Naive B cell (primary cell): ENCODE measurements around the gene DDX17. TPM values are rescaled to one million over a fixed set of nuclear protein-coding genes. Genes with fewer than 3 reads are reported as not detected.

Experiments used
- ATAC-seq, 2 donors: fragments of 150-1000 bp; cut with Tn5 transposase; 2 replicates each; pipeline ENCODE4 v1.10.0; 2021; ENCODE audit warnings: low read depth in 2 of 2, mild to moderate bottlenecking in 2 of 2, moderate library complexity in 2 of 2
- DNase-seq: peaks from one replicate; pipeline ENCODE4 v3.0.0; 2022
- H3K27ac Mint-ChIP-seq, 6 donors: one replicate each; pipeline ENCODE4 v1.8.0; 2020 to 2022; ENCODE audit warnings: mild to moderate bottlenecking in 6 of 6, mixed read lengths in 6 of 6, moderate library complexity in 5 of 6, inconsistent platforms in 2 of 6
- H3K27me3 Mint-ChIP-seq, 3 donors: one replicate each; pipeline ENCODE4 v1.8.0; 2021 to 2022; ENCODE audit warnings: mixed read lengths in 3 of 3, mild to moderate bottlenecking in 1 of 3
- H3K36me3 Mint-ChIP-seq, 2 donors: one replicate each; pipeline ENCODE4 v1.8.0; 2020 to 2022; ENCODE audit warnings: mixed read lengths in 2 of 2, inconsistent platforms in 1 of 2, mild to moderate bottlenecking in 1 of 2
- H3K4me1 Mint-ChIP-seq, 3 donors: one replicate each; pipeline ENCODE4 v1.8.0; 2020 to 2022; ENCODE audit warnings: mixed read lengths in 3 of 3, inconsistent platforms in 1 of 3, mild to moderate bottlenecking in 1 of 3, moderate library complexity in 1 of 3
- H3K4me3 Mint-ChIP-seq, 8 donors: one replicate each; pipeline ENCODE4 v1.8.0; 2020 to 2022; ENCODE audit warnings: mild to moderate bottlenecking in 8 of 8, mixed read lengths in 8 of 8, moderate library complexity in 8 of 8, inconsistent platforms in 2 of 8
- H3K9me3 Mint-ChIP-seq, 7 donors: one replicate each; pipeline ENCODE4 v1.8.0; 2020 to 2022; ENCODE audit warnings: mixed read lengths in 7 of 7, mild to moderate bottlenecking in 5 of 7, inconsistent platforms in 2 of 7, moderate library complexity in 1 of 7
- polyA plus RNA-seq, 6 donors: library from polyadenylated mRNA; unstranded; fragments of 300-500 nt; fragmentation: Illumina TruSeq; gene quantifications; one replicate each; pipeline ENCODE4 v1.2.3, GENCODE V29; 2021; ENCODE audit warnings: low read depth in 6 of 6

DDX17 gene
- polyA plus RNA-seq, 6 donors from 2014 or later, result 10.3 to 68.0 (median 42.2) TPM

DNA sequence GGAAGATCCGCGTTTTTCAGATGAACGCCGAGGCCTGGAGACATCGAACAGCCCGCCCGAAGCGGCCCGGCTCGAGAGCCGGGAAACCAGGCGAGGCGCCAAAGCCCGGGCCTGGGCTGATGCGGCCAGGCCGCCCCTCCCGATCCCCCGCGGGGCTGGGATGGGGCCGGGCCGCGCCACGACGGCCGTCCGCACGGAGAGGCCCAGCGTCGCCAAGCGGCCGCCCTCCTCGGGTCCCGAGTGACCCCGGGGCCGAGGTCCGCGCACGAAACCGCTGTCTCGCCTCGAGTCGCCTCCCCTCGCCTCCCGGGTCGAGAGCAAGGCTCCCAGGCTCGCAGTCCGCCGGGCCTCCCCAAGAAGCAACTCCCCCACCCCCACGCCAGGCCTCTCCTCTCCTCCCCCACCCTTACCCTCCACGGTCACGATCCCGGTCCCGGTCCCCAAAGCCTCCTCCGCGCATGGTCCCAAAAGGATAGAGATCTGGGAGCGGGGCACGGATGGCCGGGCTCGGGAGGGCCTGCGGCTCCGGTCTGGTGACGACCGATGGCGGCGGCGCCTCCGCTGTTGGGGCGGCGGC lies 482 bp downstream of the DDX17 start:
- peak overlapping the region; percentile 96 to 100 (median 100) for H3K4me3 Mint-ChIP-seq
- no peak for DNase-seq
- ATAC-seq, result peak; percentile 25 to 30
- no peaks in the 10 kb centered on the region for H3K27me3 Mint-ChIP-seq
- H3K4me1 Mint-ChIP-seq, result peaks cover 45 to 65% (median 57%) of the 10 kb centered on the region in 3 donors
- peaks cover 15 to 18% of the 10 kb centered on the region in 2 donors for H3K36me3 Mint-ChIP-seq
- H3K27ac Mint-ChIP-seq, result peak overlapping the region; percentile 99 to 100 (median 100)
- peaks cover 0 to 6% (median 0%) of the 10 kb centered on the region in 7 donors for H3K9me3 Mint-ChIP-seq

- peak; percentile 60 for DNase-seq
- Mint-ChIP-seq H3K4me3 (peak overlapping the region; percentile 91 to 100 (median 96)), H3K9me3 (peaks cover 0 to 6% (median 0%) of the 10 kb centered on the region in 7 donors), H3K27ac (peak overlapping the region; percentile 95 to 100 (median 98)), H3K4me1 (peaks cover 45 to 65% (median 57%) of the 10 kb centered on the region in 3 donors), H3K27me3 (no peaks in the 10 kb centered on the region), H3K36me3 (peaks cover 15 to 18% of the 10 kb centered on the region in 2 donors)
- peak in 1 of 2 donors; percentile 16 for ATAC-seq
These were observed 1.2 kb downstream of the DDX17 start for GRCh38 chr22:38504731-38505540.

DNA sequence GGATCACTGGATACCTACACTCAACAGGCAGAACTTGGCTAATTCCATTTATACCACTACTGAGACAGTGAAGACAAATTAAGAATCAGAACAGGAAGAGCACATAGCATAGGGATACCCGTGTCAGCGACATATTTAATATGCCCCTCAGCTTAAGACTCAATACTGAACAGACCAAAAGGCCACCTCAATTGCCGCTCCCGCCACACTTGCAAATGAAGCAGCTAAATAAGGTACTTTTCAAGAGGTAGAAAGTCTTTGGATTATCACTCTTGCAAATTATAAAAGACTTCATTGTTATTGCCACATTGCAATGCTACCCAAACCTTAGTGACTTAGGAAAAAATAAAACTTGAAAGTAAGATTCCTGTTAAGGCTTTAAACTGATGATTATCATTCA lies 3.1 kb downstream of the DDX17 start:
- peak overlapping the region in 5 of 6 donors; percentile 1 to 93 (median 82) for H3K27ac Mint-ChIP-seq
- no peaks in the 10 kb centered on the region for H3K27me3 Mint-ChIP-seq
- ATAC-seq, result no peak
- no peak for DNase-seq
- peaks cover 41 to 65% (median 51%) of the 10 kb centered on the region in 3 donors for H3K4me1 Mint-ChIP-seq
- H3K9me3 Mint-ChIP-seq, result no peaks in the 10 kb centered on the region
- H3K36me3 Mint-ChIP-seq, result peaks cover 17 to 24% of the 10 kb centered on the region in 2 donors
- H3K4me3 Mint-ChIP-seq, result peak overlapping the region in 7 of 8 donors; percentile 67 to 100 (median 96)

DNA sequence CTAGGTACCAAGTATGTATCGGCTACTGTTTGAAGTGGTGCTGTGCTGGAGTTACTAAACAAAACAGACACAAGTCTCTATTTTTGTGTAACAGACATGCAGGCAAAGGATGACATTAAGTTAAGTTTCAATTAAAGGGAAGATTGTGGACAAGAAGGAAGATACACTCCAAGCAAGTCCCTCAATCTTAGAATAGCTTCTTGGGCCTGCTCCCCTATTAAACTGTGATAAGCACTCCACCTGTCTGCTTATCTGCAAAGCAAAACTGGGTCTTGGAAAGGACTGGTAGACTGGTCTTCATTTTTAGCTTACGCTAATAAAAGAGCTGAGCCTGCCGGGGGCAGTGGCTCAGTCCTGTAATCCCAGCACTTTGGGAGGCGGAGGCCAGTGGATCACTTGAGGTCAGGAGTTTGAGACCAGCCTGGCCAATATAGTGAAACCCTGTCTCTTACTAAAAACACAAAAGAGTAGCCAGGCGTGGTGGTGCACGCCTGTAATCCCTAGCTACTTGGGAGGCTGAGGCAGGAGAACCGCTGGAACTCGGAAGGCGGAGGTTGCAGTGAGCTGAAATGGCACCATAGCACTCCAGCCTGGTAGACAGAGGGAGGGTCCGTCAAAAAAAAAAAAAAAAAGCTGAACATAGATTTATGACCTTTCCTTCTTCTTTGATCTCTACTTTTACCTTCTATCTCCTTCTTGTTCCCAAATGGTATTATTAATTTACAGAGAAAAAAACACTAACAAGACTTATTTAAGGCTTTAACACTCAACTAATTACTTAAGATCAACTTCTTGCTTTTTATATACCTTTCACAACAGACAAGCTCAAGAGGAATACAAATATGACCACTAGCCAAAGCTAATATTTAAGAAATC lies 4.1 kb downstream of the DDX17 start:
- H3K4me1 Mint-ChIP-seq, result peaks cover 36 to 63% (median 50%) of the 10 kb centered on the region in 3 donors
- DNase-seq (no peak), ATAC-seq (no peak)
- H3K9me3 Mint-ChIP-seq, result no peaks in the 10 kb centered on the region
- peak overlapping the region in 3 of 6 donors; percentile 30 to 82 (median 39) for H3K27ac Mint-ChIP-seq
- no peaks in the 10 kb centered on the region for H3K27me3 Mint-ChIP-seq
- H3K36me3 Mint-ChIP-seq, result peaks cover 15 to 24% of the 10 kb centered on the region in 2 donors
- peak overlapping the region; percentile 29 to 100 (median 92) for H3K4me3 Mint-ChIP-seq

DNA sequence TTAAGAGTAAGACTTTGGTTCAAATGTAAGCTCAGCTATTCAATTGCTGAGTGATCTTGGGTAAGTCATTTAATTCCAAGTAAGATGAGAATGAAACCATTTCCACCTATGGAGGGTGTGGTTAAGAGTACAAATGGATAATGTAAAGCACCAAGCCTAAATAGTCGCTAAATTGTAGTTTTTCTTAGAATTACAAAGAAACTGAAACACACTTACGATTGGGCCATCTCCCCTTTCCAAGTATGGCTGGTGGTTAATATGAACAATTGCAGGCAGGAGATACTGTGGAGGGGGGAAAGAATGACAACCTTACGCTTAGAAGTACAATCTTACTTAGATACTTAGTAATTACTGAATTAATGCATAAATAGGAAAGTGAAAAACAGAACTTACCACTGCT lies 8.2 kb downstream of the DDX17 start:
- Mint-ChIP-seq H3K27ac (no peak overlapping the region), H3K27me3 (no peaks in the 10 kb centered on the region), H3K4me3 (no peak overlapping the region), H3K4me1 (peaks cover 19 to 26% (median 21%) of the 10 kb centered on the region in 3 donors), H3K36me3 (peaks cover 8 to 32% of the 10 kb centered on the region in 2 donors), H3K9me3 (no peaks in the 10 kb centered on the region)
- DNase-seq, result no peak
- ATAC-seq, result no peak

DNA sequence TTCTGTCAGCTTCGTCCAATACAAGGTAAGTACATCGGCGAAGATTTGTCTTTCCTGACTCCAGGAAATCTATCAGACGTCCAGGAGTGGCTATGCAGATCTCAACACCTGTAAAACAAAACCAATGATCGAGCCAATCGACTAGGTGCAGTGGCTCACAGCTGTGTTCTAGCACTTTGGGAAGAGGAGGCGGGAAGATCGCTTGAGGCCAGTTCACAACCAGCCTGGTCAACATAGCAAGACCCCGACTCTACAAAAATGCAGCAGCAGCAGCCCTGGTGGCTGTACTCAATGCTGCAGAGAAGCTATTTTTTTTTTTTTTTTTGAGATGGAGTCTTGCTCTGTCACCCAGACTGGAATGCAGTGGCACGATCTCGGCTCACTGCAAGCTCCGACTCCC lies 11.2 kb downstream of the DDX17 start:
- H3K27me3 Mint-ChIP-seq, result no peaks in the 10 kb centered on the region
- no peaks in the 10 kb centered on the region for H3K9me3 Mint-ChIP-seq
- H3K36me3 Mint-ChIP-seq, result peaks cover 8 to 22% of the 10 kb centered on the region in 2 donors
- H3K4me3 Mint-ChIP-seq, result no peak overlapping the region
- peak overlapping the region in 1 of 6 donors; percentile 29 for H3K27ac Mint-ChIP-seq
- ATAC-seq, result no peak
- H3K4me1 Mint-ChIP-seq, result peaks cover 0 to 6% (median 6%) of the 10 kb centered on the region in 3 donors
- no peak for DNase-seq

DNA sequence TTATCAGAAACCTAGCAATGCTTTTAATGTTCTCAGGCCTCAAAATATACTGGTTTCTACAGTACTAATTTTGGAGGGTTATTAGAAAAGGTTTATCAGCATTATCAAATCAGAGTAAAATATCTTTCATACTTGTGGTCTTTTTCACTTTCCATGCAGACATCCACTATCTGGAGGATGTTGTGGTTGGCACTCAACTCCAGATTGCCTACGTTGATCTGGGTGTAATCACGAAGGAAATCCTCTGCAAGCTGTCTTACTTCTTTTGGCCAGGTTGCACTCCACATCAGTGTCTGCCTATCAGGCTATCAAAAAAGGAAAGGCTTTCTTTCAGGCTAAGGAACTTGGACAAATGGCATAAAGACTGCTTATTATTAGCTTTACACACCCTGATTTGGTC lies 11.6 kb downstream of the DDX17 start:
- DNase-seq (no peak), ATAC-seq (no peak)
- peaks cover 6 to 25% of the 10 kb centered on the region in 2 donors for H3K36me3 Mint-ChIP-seq
- no peaks in the 10 kb centered on the region for H3K27me3 Mint-ChIP-seq
- H3K9me3 Mint-ChIP-seq, result no peaks in the 10 kb centered on the region
- no peak overlapping the region for H3K27ac Mint-ChIP-seq
- H3K4me3 Mint-ChIP-seq, result no peak overlapping the region
- peaks cover 0 to 8% (median 4%) of the 10 kb centered on the region in 3 donors for H3K4me1 Mint-ChIP-seq

DNA sequence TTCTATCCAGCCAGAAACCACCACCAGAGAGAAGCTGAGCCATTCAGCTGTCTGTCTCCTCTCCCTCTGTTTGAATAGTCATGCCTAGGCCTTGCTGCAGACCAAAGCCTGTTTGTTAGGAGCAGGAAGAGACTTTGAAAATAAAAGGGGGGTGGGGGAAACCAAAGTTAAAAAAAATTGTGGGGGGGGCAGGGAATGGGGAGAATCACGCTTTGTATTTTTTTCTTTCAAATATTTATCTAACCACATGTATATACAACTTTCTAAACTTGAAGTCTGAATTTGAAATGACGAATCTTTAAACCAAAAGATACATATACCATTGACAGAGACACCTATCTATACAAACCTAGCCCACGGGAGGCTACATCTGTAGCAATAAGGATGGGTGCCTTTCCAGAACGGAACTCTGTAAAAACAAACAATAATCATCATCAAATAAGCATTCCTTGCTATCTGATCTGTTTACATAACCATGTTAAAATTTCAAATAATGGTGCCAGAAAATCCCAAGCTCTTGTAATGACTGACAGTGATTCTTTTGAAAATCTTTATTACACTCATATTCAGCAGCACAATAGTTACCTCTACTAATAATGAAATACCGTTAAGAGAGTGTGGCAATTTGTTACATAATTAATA lies 14.3 kb downstream of the DDX17 start:
- Mint-ChIP-seq H3K9me3 (no peaks in the 10 kb centered on the region), H3K36me3 (peaks cover 0 to 34% of the 10 kb centered on the region in 2 donors), H3K4me1 (peaks cover 1 to 10% (median 4%) of the 10 kb centered on the region in 3 donors), H3K27me3 (no peaks in the 10 kb centered on the region), H3K27ac (no peak overlapping the region), H3K4me3 (no peak overlapping the region)
- ATAC-seq (no peak), DNase-seq (no peak)

GRCh38 chr22:38490915-38491314 lies 15.2 kb downstream of the DDX17 start:
- Mint-ChIP-seq H3K9me3 (no peaks in the 10 kb centered on the region), H3K4me1 (peaks cover 4 to 10% (median 4%) of the 10 kb centered on the region in 3 donors), H3K4me3 (peak overlapping the region in 1 of 8 donors; percentile 56), H3K36me3 (peaks cover 0 to 42% of the 10 kb centered on the region in 2 donors), H3K27me3 (no peaks in the 10 kb centered on the region), H3K27ac (peak overlapping the region in 4 of 6 donors; percentile 41 to 79 (median 64))
- DNase-seq (no peak), ATAC-seq (no peak)

- H3K36me3 Mint-ChIP-seq, result peaks cover 0 to 44% of the 10 kb centered on the region in 2 donors
- peak overlapping the region in 1 of 8 donors; percentile 56 for H3K4me3 Mint-ChIP-seq
These were observed 15.6 kb downstream of the DDX17 start for GRCh38 chr22:38490475-38490874.

DNA sequence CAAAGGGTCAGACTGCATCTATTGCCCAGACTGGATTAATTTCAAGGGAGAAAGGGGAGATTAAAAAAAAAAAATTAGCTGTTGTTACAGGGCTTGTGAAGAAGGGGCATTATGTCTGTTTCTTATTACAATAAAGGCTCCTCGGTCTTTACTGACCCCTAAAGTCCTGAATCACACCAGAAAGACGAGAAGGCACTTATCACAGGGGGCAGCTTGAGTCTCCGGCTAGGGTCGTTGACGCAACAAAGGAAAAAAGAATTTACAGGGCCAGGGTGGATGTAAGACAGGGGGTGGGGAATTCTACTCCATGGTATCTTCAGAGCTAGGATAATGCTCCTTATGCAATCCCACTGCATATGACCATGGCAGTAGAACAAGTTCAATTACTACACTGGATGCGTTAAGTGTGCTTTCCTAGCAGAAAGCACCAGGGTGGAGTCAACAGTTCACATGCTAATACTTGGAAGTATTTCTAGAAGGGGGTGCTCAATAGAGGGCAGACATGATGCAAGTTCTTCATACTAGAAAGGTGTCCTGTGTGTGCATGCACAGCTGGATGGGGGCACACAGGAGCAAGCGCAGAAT lies 16.5 kb downstream of the DDX17 start:
- peak overlapping the region in 4 of 6 donors; percentile 2 to 88 (median 64) for H3K27ac Mint-ChIP-seq
- no peaks in the 10 kb centered on the region for H3K27me3 Mint-ChIP-seq
- peak overlapping the region in 1 of 8 donors; percentile 12 for H3K4me3 Mint-ChIP-seq
- ATAC-seq (no peak), DNase-seq (no peak)
- peaks cover 0 to 42% of the 10 kb centered on the region in 2 donors for H3K36me3 Mint-ChIP-seq
- H3K4me1 Mint-ChIP-seq, result peaks cover 4 to 10% (median 4%) of the 10 kb centered on the region in 3 donors
- no peaks in the 10 kb centered on the region for H3K9me3 Mint-ChIP-seq

More at GRCh38 chr22:38490475-38490874, 15.6 kb downstream of the DDX17 start:
- Mint-ChIP-seq H3K27ac (peak overlapping the region in 5 of 6 donors; percentile 41 to 79 (median 62)), H3K27me3 (no peaks in the 10 kb centered on the region), H3K4me1 (peaks cover 4 to 10% (median 4%) of the 10 kb centered on the region in 3 donors), H3K9me3 (no peaks in the 10 kb centered on the region)
- ATAC-seq, result no peak
- no peak for DNase-seq

- Mint-ChIP-seq H3K9me3 (no peaks in the 10 kb centered on the region), H3K4me1 (peaks cover 4 to 14% (median 4%) of the 10 kb centered on the region in 3 donors), H3K36me3 (peaks cover 4 to 37% of the 10 kb centered on the region in 2 donors), H3K27me3 (no peaks in the 10 kb centered on the region), H3K27ac (peak overlapping the region in 1 of 6 donors; percentile 59), H3K4me3 (no peak overlapping the region)
- ATAC-seq (no peak), DNase-seq (no peak)
These were observed 17.0 kb downstream of the DDX17 start for GRCh38 chr22:38489142-38489541.
